Caco-2 (cell line): ENCODE data around the gene FAM187B. TPM values are rescaled to one million over a fixed set of nuclear protein-coding genes. Genes with fewer than 3 reads are reported as not detected.

Experiments
- BruUV-seq: library from RNA; stranded (reverse); fragments of 400-500 nt; replicated peaks from 2 replicates; lab custom pipeline; 2021; lab: Mats Ljungman, UMichigan
- CTCF ChIA-PET: fragments of 300-600 bp; sonication (Branson Sonifier 250); formaldehyde crosslinking; loops from one replicate; lab custom pipeline; 2022; ENCODE audit warnings: antibody characterized with exemption; lab: Charles Lee
- POLR2A ChIA-PET: fragments of 300-600 bp; sonication (Branson Sonifier 250); formaldehyde crosslinking; loops from one replicate; lab custom pipeline; 2022; ENCODE audit warnings: antibody characterized with exemption; lab: Charles Lee
- DNase-seq, 2 experiments: peaks; one replicate each; pipeline versions ENCODE4 v3.0.0 to v3.0.0-alpha.2; 2020 to 2022
- H3K27me3 ChIP-seq: replicated peaks from 2 replicates; pipeline ENCODE4 v1.6.0; 2011; ENCODE audit warnings: low read length; ENCODE audit not compliant: control insufficient read depth, insufficient read depth
- H3K36me3 ChIP-seq: 2 replicates; pipeline ENCODE4 v1.5.1; 2011; ENCODE audit warnings: low read length; ENCODE audit not compliant: control insufficient read depth, insufficient read depth
- H3K4me1 ChIP-seq: fragments of 250-450 bp; sonication (Bioruptor Pico); 2 replicates; pipeline ENCODE4 v1.5.1; 2020; ENCODE audit warnings: mild to moderate bottlenecking
- H3K4me3 ChIP-seq: 2 replicates; pipeline ENCODE4 v1.5.1; 2011; ENCODE audit warnings: low read depth, mild to moderate bottlenecking, control low read depth, low read length
- H3K9me3 ChIP-seq: fragments of 250-450 bp; sonication (Bioruptor Pico); 2 replicates; pipeline ENCODE4 v1.5.1; 2020; ENCODE audit warnings: mild to moderate bottlenecking, moderate library complexity
- H3K27ac Mint-ChIP-seq: one replicate; pipeline ENCODE4 v1.8.0; 2022; ENCODE audit warnings: mixed read lengths; ENCODE audit not compliant: unreplicated experiment
- H3K27me3 Mint-ChIP-seq: one replicate; pipeline ENCODE4 v1.8.0; 2022; ENCODE audit warnings: mixed read lengths; ENCODE audit not compliant: insufficient read depth, unreplicated experiment
- H3K36me3 Mint-ChIP-seq: one replicate; pipeline ENCODE4 v1.8.0; 2022; ENCODE audit warnings: mild to moderate bottlenecking, mixed read lengths; ENCODE audit not compliant: insufficient read depth, unreplicated experiment
- H3K4me1 Mint-ChIP-seq: one replicate; pipeline ENCODE4 v1.8.0; 2022; ENCODE audit warnings: low read depth, mixed read lengths; ENCODE audit not compliant: unreplicated experiment
- H3K4me3 Mint-ChIP-seq: one replicate; pipeline ENCODE4 v1.8.0; 2022; ENCODE audit warnings: mild to moderate bottlenecking, moderate library complexity, mixed read lengths; ENCODE audit not compliant: unreplicated experiment
- H3K9me3 Mint-ChIP-seq: one replicate; pipeline ENCODE4 v1.8.0; 2022; ENCODE audit warnings: mixed read lengths; ENCODE audit not compliant: unreplicated experiment
- CTCF ChIP-seq, 2 experiments: fragments of 200-600 bp in 1 of 2; IDR thresholded peaks; 1 replicate in 1 of 2; 2 replicates in 1 of 2; pipeline versions ENCODE4 v1.5.1 to v1.8.0; 2011 to 2022; ENCODE audit warnings: antibody characterized with exemption in 1 of 2, control low read depth in 1 of 2, inconsistent platforms in 1 of 2, low read depth in 1 of 2, low read length in 1 of 2, mild to moderate bottlenecking in 1 of 2, moderate library complexity in 1 of 2; ENCODE audit not compliant: insufficient read depth in 1 of 2, severe bottlenecking in 1 of 2, unreplicated experiment in 1 of 2
- intact Hi-C: fragments of 100-400 bp; cut with micrococcal nuclease; formaldehyde crosslinking; loops from one replicate; pipeline ENCODE4 v1.10.0; 2022; ENCODE audit not compliant: unreplicated experiment
- total RNA-seq: library from RNA; stranded (reverse); gene quantifications from 2 replicates; pipeline ENCODE4 v1.2.3, GENCODE V29; 2022

The FAM187B gene
- total RNA-seq, 1 experiment from 2014 or later = not detected

DNA sequence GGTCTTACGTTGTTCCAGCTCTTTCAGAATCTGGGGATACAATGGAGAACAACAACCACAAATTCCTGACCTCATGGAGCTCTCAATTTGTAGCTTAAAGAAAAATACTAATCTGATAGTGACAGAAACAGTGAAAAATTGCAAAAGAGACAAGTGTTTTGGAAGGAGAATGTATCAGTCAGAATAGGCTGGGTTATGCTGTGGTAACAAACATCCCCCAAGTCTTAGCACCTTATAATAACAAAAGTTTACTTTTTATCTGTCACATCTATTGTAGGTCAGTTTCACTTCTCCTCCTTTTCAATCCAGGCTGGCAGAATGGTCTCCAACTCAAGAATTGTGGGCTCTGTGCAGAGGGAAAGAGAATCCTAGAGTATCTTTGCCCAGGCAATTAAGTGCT is 9.5 kb downstream of the FAM187B start:
- no peak overlapping the region for H3K4me3 Mint-ChIP-seq
- no peaks in the 10 kb centered on the region for H3K27me3 Mint-ChIP-seq
- CTCF ChIA-PET = no interaction called here

GRCh38 chr19:35217649-35217990 is 10.9 kb downstream of the FAM187B start:
- H3K27me3 Mint-ChIP-seq = no peaks in the 10 kb centered on the region
- H3K4me1 ChIP-seq = peaks cover 15% of the 10 kb centered on the region
- intact Hi-C loops = no loop called here
- no peak overlapping the region for H3K27ac Mint-ChIP-seq
- peaks cover 16% of the 10 kb centered on the region for H3K4me1 Mint-ChIP-seq
- TF ChIP-seq CTCF (IDR thresholded peaks at IDR 0.05; ENCODE audit: insufficient read depth in 1 of 2, low read depth in 1 of 2, low read length in 1 of 2, severe bottlenecking in 1 of 2, unreplicated experiment in 1 of 2) = no peak
- peaks cover 16% of the 10 kb centered on the region; the same call in 1 of the 2 replicates for H3K9me3 ChIP-seq
- H3K36me3 Mint-ChIP-seq = no peaks in the 10 kb centered on the region
- DNase-seq = no peak
- H3K4me3 ChIP-seq = no peak overlapping the region
- POLR2A ChIA-PET = no interaction called here
- CTCF ChIA-PET = interaction anchor here (0.5 to 1.3 kb wide), 4 partner anchors 77 to 162 kb away, joined by 3 to 7 read pairs (median 4); no protein-coding TSS in a partner anchor
- no peaks in the 10 kb centered on the region; the same call in 1 of the 2 replicates for H3K27me3 ChIP-seq
- no peak overlapping the region for H3K4me3 Mint-ChIP-seq
- no peaks in the 10 kb centered on the region for H3K36me3 ChIP-seq
- H3K9me3 Mint-ChIP-seq = peaks cover 20% of the 10 kb centered on the region
- no TSS peak for BruUV-seq

More for the DNA sequence above, 9.5 kb downstream of the FAM187B start:
- no peak for DNase-seq
- Mint-ChIP-seq H3K27ac (no peak overlapping the region), H3K36me3 (no peaks in the 10 kb centered on the region), H3K4me1 (peaks cover 16% of the 10 kb centered on the region), H3K9me3 (peaks cover 20% of the 10 kb centered on the region)
- BruUV-seq = no TSS peak
- H3K36me3 ChIP-seq = no peaks in the 10 kb centered on the region
- peaks cover 16% of the 10 kb centered on the region; the same call in 1 of the 2 replicates for H3K9me3 ChIP-seq
- H3K4me3 ChIP-seq = no peak overlapping the region
- POLR2A ChIA-PET = no interaction called here
- TF ChIP-seq CTCF (IDR thresholded peaks at IDR 0.05; ENCODE audit: insufficient read depth in 1 of 2, low read depth in 1 of 2, low read length in 1 of 2, severe bottlenecking in 1 of 2, unreplicated experiment in 1 of 2) = no peak
- intact Hi-C loops = no loop called here
- no peaks in the 10 kb centered on the region; the same call in 1 of the 2 replicates for H3K27me3 ChIP-seq
- peaks cover 15% of the 10 kb centered on the region for H3K4me1 ChIP-seq

DNA sequence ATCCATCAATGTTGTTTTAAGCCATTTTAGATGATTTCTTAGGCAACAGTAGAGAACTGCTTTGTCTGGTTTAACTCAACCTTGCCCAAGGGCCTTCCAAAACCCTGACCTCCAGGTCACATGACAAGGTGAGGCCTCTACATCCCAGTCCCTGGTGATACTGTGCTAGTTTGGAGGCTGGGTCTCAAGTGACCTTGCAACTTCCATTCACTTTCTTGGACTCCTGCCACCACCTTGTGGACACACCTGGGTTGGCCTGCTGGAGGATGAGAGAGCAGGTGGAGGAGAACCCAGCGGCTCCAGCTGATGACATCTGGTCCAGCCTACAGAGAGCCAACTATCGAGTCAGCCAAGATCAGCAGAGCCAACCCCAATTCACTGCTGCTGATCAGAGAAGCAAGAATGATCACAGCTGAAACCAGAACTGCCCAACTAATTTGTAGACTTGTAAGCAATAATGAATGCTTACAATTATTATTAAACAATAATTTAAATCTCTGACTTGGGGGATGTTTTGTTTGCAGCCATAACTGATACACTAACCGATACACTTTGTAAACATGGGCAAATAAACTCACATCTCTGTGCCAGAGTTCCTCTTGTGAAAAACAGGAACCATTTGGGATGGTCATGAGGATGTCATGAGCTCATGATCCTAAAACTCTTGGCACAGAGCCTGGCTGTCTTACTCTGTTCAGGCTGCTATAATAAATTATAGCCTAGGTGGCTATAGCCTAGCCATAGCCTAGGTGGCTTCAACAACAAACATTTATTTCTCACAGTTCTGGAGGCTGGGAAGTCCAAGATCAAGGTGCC is 11.5 kb downstream of the FAM187B start:
- peak; percentile 47 to 62 for DNase-seq
- TF ChIP-seq CTCF (IDR thresholded peaks at IDR 0.05; ENCODE audit: insufficient read depth in 1 of 2, low read depth in 1 of 2, low read length in 1 of 2, severe bottlenecking in 1 of 2, unreplicated experiment in 1 of 2) = peak in 1 of 2 experiments; percentile 47
- H3K9me3 Mint-ChIP-seq = peaks cover 20% of the 10 kb centered on the region
- POLR2A ChIA-PET = no interaction called here
- BruUV-seq = no TSS peak
- H3K27ac Mint-ChIP-seq = no peak overlapping the region
- H3K27me3 Mint-ChIP-seq = no peaks in the 10 kb centered on the region
- Histone ChIP-seq H3K4me1 (peaks cover 15% of the 10 kb centered on the region), H3K9me3 (peaks cover 16% of the 10 kb centered on the region; the same call in 1 of the 2 replicates), H3K36me3 (no peaks in the 10 kb centered on the region), H3K27me3 (no peaks in the 10 kb centered on the region; the same call in 1 of the 2 replicates), H3K4me3 (no peak overlapping the region)
- H3K4me3 Mint-ChIP-seq = no peak overlapping the region
- peaks cover 16% of the 10 kb centered on the region for H3K4me1 Mint-ChIP-seq
- CTCF ChIA-PET = interaction anchor here (0.6 to 1.3 kb wide), 3 partner anchors 76 to 150 kb away, joined by 3 to 7 read pairs (median 3); no protein-coding TSS in a partner anchor
- intact Hi-C loops = no loop called here
- no peaks in the 10 kb centered on the region for H3K36me3 Mint-ChIP-seq
